Measurements from ENCODE around the gene TMBIM4. TPM values are rescaled to one million over a fixed set of nuclear protein-coding genes. Genes with fewer than 3 reads are reported as not detected.

Gene TMBIM4
- total and polyA plus RNA-seq, 2 donors (not counting 3 experiments of a cell fraction or from before 2014, with no cell fraction given): 74.1 to 370 TPM

DNA sequence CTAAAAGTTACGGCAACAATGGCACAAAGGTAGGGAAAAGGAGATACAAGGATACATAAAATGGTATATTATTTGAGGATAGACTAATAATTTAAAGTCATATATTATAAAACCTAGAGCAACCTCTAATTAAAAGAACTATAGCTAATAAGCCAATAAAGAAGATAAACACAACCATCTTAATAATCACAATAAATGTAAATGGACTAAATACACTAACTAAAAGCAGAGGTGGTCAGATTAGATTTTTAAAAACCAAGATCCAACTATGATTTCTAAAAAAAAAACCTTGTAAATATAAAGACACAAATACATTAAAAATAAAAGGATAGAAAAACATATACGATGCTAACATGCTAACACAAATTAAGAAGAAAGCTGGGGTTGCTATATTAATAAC, 28.5 kb downstream of the TMBIM4 start:
- intact Hi-C loops (cut with micrococcal nuclease) (no loop called here), dilution Hi-C loops (cut with MboI; ENCODE audit: extremely low pct_ligation_motif_present, low sequenced_read_pairs) (no loop called here)
- no peak for TF ChIP-seq GATA2 (IDR thresholded peaks at IDR 0.05; ENCODE audit: insufficient read depth, insufficient read length, low read depth, low read length)
- TF ChIP-seq, protein P1, sequence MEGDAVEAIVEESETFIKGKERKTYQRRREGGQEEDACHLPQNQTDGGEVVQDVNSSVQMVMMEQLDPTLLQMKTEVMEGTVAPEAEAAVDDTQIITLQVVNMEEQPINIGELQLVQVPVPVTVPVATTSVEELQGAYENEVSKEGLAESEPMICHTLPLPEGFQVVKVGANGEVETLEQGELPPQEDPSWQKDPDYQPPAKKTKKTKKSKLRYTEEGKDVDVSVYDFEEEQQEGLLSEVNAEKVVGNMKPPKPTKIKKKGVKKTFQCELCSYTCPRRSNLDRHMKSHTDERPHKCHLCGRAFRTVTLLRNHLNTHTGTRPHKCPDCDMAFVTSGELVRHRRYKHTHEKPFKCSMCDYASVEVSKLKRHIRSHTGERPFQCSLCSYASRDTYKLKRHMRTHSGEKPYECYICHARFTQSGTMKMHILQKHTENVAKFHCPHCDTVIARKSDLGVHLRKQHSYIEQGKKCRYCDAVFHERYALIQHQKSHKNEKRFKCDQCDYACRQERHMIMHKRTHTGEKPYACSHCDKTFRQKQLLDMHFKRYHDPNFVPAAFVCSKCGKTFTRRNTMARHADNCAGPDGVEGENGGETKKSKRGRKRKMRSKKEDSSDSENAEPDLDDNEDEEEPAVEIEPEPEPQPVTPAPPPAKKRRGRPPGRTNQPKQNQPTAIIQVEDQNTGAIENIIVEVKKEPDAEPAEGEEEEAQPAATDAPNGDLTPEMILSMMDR (IDR thresholded peaks at IDR 0.05; ENCODE audit: extremely low read depth in 1 of 2, insufficient read depth in 1 of 2, low read depth in 1 of 2, low read length in 2 of 2): no peak
- TF ChIP-seq MYC (IDR thresholded peaks at IDR 0.05; ENCODE audit: low read depth, low read length): no peak
- TF ChIP-seq EZH2 (IDR thresholded peaks at IDR 0.05; ENCODE audit: borderline replicate concordance, low read depth, low read length, severe bottlenecking): no peak
- TF ChIP-seq JUN (IDR thresholded peaks at IDR 0.05; ENCODE audit: borderline replicate concordance, insufficient read depth, insufficient read length, low read depth): no peak
- TF ChIP-seq, protein P2, sequence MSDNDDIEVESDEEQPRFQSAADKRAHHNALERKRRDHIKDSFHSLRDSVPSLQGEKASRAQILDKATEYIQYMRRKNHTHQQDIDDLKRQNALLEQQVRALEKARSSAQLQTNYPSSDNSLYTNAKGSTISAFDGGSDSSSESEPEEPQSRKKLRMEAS (IDR thresholded peaks at IDR 0.05; ENCODE audit: insufficient read depth, insufficient read length): no peak
- TF ChIP-seq POLR2A (IDR thresholded peaks at IDR 0.05; ENCODE audit: low read depth, low read length): no peak
- DNase-seq (ENCODE audit: low read depth, low spot score): no peak
- CTCF ChIA-PET: no interaction called here
- H3K9me3 ChIP-seq (replicated peaks; ENCODE audit: control insufficient read depth, insufficient read depth, low read length): peaks cover 6% of the 10 kb centered on the region
- no peak overlapping the region for H3K4me2 ChIP-seq (ENCODE audit: insufficient read depth, low read length)
- FAIRE-seq: no peak
- H3K79me2 ChIP-seq (ENCODE audit: control insufficient read depth, insufficient read depth, low read length): peaks cover 4% of the 10 kb centered on the region
- H4K20me1 ChIP-seq (replicated peaks; ENCODE audit: control insufficient read depth, extremely low read depth, insufficient read depth, low read length): no peaks in the 10 kb centered on the region
- peaks cover 16% of the 10 kb centered on the region for H3K4me1 ChIP-seq (ENCODE audit: control insufficient read depth, extremely low read depth, insufficient read depth, low read length)
- H3K36me3 ChIP-seq (ENCODE audit: control insufficient read depth in 2 of 2, extremely low read depth in 1 of 2, insufficient read depth in 2 of 2, low read length in 2 of 2): peaks cover 3 to 4% of the 10 kb centered on the region in 2 experiments
- H2AFZ ChIP-seq (ENCODE audit: low read depth, low read length): no peak overlapping the region
- no peaks in the 10 kb centered on the region for H3K27me3 ChIP-seq (ENCODE audit: control insufficient read depth in 2 of 2, insufficient read depth in 2 of 2, low read length in 2 of 2)
- no peak overlapping the region for H3K27ac ChIP-seq (ENCODE audit: insufficient read depth, low read depth, low read length)
- H3K9ac ChIP-seq (replicated peaks; ENCODE audit: extremely low read depth, insufficient read depth, low read length): no peak overlapping the region
- POLR2A ChIA-PET: no interaction called here
- no peak overlapping the region for H3K4me3 ChIP-seq (replicated peaks in 1 of 3; ENCODE audit: insufficient read depth in 1 of 3, low read depth in 1 of 3, low read length in 3 of 3)
- no TSS peak for BruUV-seq (replicated peaks)
- H3K9me1 ChIP-seq (replicated peaks; ENCODE audit: control insufficient read depth, extremely low read depth, insufficient read depth, low read length): no peaks in the 10 kb centered on the region
